NCI-H526 treated with DMSO at 0.1 percent for 48 hours (cell line): ENCODE data around the gene RYR3.

Experiments used
- DNase-seq: peaks from one replicate; lab custom pipeline; 2025; lab: John Stamatoyannopoulos, UW

The RYR3 gene

GRCh38 chr15:33448961-33449606 lies 138.3 kb downstream of the RYR3 start:
- DNase-seq: no peak

DNA sequence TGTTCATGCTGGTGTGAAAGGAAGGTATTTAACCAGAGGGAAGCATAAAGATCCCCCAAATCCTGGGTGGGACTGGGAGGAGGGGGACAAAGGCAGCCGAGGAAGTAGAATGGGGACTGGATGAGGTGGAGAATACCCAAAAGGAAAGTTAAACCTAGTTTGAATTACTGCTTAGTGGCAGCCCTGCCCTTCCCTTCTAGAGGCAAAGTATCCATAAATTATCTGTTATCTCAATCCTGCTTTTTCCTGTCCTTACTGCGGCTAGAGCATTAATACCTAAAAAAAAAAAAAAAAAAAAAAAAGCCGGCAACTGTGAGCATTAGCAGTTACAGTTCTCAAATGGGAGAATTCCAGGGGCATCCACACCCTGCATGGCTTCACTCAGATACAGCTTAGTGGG lies 139.0 kb downstream of the RYR3 start:
- DNase-seq: no peak

- no peak for DNase-seq
Measured at GRCh38 chr15:33451385-33451784, 140.6 kb downstream of the RYR3 start.

DNA sequence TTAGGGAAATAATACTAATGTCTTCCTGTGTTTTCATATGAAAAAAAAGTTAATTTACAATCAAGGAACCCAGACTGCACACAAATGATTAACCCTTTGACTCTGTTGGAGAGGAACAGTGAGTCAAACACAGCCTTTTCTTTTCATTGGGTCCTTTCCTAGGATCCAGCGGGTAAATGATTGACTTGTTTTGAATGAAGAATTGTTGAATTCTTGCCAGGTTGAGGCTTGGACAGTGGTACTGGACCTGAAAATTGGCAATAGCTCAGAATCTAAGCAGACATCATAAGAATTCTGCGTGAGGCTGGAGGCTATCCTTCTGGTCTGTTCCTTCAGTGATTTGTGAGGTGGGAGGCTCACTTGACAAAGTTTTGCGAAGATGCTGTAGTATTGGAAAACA lies 143.0 kb downstream of the RYR3 start:
- DNase-seq: no peak

GRCh38 chr15:33454346-33454745 lies 143.6 kb downstream of the RYR3 start:
- no peak for DNase-seq

DNA sequence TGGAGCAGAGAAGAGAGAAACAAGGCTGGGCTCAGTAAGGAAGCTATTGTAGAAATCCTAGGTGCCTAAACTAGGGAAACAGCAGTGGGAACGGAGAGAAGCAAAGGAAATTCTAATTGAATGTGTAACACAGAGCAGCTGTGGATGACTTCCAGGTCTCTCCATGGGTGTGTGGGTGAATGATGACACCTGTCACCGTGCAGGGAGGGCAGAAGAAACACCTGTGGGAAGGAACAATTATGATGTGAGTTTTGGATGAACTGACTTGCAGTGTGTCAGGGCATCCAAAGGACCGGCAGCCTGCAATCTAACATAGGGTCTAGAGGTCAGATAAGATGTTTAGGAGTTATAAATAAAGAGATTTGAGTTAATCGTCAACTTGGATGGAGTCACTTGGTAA lies 144.2 kb downstream of the RYR3 start:
- DNase-seq: no peak

DNA sequence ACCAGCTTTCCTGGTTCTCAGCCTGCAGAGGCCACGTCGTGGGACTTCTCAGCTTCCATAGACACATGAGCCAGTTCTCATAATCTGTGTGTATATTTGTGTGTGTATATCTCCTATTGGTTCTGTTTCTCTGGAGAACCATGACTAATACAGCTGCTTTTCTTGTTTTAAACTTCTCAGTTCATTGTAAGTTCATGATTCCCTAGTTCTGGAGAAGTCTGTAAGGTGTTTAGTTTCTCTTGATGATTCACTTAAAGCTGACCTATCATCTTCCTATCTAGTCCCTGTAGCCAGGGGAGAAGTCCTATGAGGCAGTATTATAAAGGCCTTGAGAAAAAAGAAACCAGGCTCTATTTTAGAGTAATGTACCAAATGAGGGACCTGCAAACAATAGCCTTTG lies 147.7 kb downstream of the RYR3 start:
- no peak for DNase-seq

- no peak for DNase-seq
Measured at GRCh38 chr15:33460166-33460805, 149.5 kb downstream of the RYR3 start.

- no peak for DNase-seq
Measured at GRCh38 chr15:33461671-33462070, 150.9 kb downstream of the RYR3 start.

DNA sequence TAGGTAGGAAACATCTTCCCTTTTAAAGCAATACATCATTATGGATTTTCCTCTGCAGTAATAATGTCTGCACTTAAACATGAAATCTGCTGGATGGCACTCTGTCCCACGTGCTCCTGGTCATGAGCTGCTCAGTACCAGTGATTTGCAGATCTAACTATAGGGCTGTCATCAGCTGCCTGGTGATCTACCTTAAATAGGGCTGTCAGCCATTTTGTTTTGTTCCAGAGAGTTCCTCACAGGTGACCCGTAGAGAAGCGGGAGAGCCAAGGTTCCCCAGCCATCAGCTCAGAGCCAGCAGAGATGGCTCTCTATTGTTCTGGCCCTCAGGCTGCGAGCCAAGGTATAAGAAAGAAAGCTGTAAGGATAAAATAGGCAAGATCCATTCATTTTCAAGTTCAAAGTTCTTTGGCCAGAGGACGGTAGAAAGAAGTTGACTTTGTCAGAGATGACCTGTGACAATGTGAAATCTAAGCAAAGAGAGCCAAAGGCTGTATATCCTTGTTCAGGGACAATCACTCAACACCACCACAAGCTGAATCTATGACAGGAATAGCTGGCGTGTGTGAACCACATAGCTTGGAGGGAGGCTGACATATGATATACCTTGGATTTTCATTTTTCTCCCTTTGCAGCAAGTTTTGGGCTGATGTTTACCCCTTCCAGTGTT lies 156.5 kb downstream of the RYR3 start:
- DNase-seq: no peak

- no peak for DNase-seq
Measured at GRCh38 chr15:33467816-33468163, 157.0 kb downstream of the RYR3 start.

- DNase-seq: no peak
Measured at GRCh38 chr15:33468740-33469139, 158.0 kb downstream of the RYR3 start.

DNA sequence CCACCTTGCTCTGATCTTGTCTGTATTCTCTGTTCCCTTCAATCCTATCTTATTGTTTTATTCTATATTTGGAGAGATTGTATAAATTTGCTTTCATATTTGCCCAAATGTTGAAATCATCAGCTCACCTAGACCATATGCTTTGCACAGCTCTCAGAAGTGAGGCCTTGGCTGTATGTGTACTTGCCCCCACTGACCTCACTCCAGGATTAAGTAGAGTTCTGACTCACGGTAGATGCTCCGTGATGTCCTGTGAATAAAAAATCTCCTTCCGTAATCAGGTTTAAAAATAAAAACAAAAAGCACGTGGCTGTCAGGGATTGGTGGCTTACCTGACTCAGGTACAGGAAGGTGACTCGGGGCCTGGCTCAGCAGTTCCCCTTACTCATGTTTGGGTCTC lies 162.2 kb downstream of the RYR3 start:
- no peak for DNase-seq

- DNase-seq: no peak
Measured at GRCh38 chr15:33473714-33474113, 162.9 kb downstream of the RYR3 start.

GRCh38 chr15:33476076-33476475 lies 165.3 kb downstream of the RYR3 start:
- DNase-seq: no peak

GRCh38 chr15:33476908-33477307 lies 166.1 kb downstream of the RYR3 start:
- no peak for DNase-seq

DNA sequence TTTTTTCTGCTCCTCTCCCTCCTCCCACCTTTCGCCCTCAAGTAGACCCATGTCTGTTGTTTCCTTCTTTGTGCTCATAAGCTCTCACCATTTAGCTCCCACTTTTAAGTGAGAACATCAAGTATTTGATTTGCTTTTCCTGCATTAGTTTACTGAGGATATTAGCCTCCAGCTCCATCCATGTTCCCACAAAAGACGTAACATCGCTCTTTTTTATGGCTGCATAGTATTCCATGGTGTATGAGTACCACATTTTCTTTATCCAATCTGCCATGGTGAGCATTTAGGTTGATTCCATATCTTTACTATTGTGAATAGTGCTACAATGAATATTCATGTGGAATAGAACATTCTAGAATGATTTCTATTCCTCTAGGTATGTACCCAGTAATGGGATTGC lies 178.6 kb downstream of the RYR3 start:
- no peak for DNase-seq

GRCh38 chr15:33490703-33491102 lies 179.9 kb downstream of the RYR3 start:
- DNase-seq: no peak

GRCh38 chr15:33492434-33493052 lies 181.8 kb downstream of the RYR3 start:
- DNase-seq: no peak

GRCh38 chr15:33494306-33494705 lies 183.5 kb downstream of the RYR3 start:
- no peak for DNase-seq

DNA sequence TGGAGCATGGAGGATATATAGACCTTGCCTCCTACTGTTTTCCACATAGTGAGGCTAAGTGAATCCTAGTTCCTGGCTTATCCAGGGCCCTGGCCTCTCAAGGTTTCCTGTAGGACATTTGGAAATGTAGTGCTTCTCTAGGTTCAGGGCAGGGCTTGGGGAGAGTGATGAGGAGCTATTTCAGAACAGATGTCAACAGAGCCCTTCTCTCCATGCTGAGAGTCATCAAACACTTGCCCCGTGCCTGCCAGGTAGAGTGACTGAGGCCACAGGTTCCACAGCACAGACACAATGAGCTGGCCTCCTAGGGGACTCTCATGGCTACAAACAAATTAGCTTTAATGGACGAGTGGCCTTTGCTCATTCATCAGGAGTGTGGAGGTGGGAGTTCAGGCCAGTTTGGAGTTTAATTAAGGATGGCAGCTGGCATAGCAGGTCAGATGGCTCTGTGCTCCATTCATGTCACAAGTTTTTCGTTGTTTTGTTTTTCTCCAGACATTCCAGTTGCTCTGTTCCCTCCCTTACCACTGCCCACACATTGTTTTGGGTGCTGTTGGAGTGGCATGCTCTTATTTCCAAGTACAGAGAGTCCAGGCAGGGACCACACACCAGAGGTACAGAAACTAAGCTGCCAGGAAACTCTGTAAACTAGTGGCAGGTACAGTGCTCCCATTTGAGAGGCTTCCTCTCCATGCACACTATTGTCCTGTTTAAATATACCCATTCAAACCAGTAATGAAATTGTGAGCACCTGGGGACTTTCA lies 189.8 kb downstream of the RYR3 start:
- no peak for DNase-seq

GRCh38 chr15:33503681-33504080 lies 192.9 kb downstream of the RYR3 start:
- no peak for DNase-seq
